H1 (cell line): ENCODE measurements around the gene AKR1B15.

Source experiments
- CTCF ChIP-seq, 3 experiments: IDR thresholded peaks; 1 replicate in 2 of 3; 2 replicates in 1 of 3; pipeline versions ENCODE4 v1.5.1 to v1.6.1; 2011; ENCODE audit warnings: low read length in 3 of 3, mild to moderate bottlenecking in 3 of 3, inconsistent platforms in 2 of 3, low read depth in 1 of 3, moderate library complexity in 1 of 3; ENCODE audit not compliant: insufficient read depth in 1 of 3; ENCODE audit errors: control extremely low read depth in 1 of 3
- EZH2 ChIP-seq: fragments of 200-600 bp; sonication (generic); IDR thresholded peaks from 2 replicates; pipeline ENCODE4 v1.7.1; 2012; ENCODE audit warnings: low read depth, mild to moderate bottlenecking, moderate library complexity, low read length, inconsistent platforms; ENCODE audit not compliant: severe bottlenecking
- GABPA ChIP-seq: IDR thresholded peaks from 2 replicates; pipeline ENCODE4 v1.6.1; 2011; ENCODE audit warnings: mild to moderate bottlenecking, low read length, moderate library complexity, borderline replicate concordance; ENCODE audit not compliant: insufficient read depth
- KDM5A ChIP-seq: fragments of 200-600 bp; IDR thresholded peaks from 2 replicates; pipeline ENCODE4 v1.7.1; 2012; ENCODE audit warnings: mild to moderate bottlenecking, low read length, inconsistent platforms, mixed read lengths
- SP1 ChIP-seq: IDR thresholded peaks from 2 replicates; pipeline ENCODE4 v1.6.1; 2011; ENCODE audit warnings: low read depth, low read length

GRCh38 chr7:134623193-134623592, 74.3 kb downstream of the AKR1B15 start:
- TF ChIP-seq CTCF (IDR thresholded peaks at IDR 0.05; ENCODE audit: control extremely low read depth in 1 of 3, insufficient read depth in 1 of 3, low read depth in 1 of 3, low read length in 3 of 3) (no peak), EZH2 (no peak), SP1 (no peak), GABPA (no peak), KDM5A (no peak)
